NCI-H2081 treated with DMSO at 0.1 percent for 48 hours (cell line): Measurements from ENCODE around the gene DCC.
A peak's percentile ranks its signal among the peaks of the same experiment; 100 is the strongest.

Experiments used
- DNase-seq: peaks from one replicate; lab custom pipeline; 2025; lab: John Stamatoyannopoulos, UW

The DCC gene

DNA sequence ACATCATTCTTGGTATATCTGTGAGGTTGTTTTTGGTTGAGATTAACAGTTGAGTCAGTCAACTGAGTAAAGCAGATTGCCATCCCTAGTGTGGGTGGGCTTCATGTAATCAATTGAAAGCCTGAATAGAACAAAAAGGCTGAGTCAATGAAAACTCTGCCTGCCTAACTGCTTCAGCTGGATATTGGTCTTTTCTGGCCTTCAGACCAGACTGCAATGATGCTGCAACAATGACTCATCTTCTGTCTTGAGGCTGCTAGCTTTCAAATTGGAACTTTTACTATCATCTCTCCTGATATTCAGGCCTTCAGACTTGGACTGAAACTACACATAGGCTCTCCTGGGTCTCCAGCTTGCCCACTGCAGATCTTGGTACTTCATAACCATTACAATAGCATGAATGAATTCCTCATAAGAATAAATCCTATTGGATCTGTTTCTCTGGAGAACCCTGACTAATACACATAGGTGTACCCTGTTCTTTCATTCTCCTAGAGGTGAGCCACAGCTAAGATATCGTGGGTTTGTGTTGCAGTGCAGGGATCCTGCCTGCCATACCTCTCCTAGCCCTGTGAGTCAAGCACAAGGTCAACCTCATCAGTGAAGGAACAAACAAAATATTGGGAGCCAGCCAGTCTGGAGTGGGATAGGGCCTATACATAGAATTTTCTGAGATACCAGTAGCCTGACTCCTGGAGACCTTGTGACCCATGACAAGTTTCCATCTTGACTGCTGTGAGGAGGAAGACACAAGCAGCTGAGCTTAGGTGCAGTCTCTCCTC is 473.8 kb downstream of the DCC start:
- DNase-seq = no peak

GRCh38 chr18:52815651-52816050 is 475.7 kb downstream of the DCC start:
- no peak for DNase-seq

DNA sequence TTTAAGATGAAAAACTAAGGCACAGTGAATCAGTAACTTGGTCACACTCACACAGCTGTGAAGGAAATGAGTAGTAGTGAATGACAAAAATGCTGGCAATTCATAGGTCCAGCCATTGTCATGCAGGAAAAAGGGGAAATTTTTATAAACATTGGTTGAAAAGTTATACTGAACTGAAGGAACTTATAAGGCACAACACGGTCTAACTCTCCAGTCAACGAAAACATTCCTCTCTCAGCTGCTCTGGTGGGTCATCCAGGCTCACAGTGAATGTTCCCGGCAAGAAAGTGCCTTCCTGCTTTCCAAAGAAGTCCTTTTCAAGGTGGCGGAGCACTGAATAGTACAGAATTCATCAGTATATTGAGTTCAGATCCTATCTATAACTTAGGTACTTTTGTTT is 476.1 kb downstream of the DCC start:
- no peak for DNase-seq

DNA sequence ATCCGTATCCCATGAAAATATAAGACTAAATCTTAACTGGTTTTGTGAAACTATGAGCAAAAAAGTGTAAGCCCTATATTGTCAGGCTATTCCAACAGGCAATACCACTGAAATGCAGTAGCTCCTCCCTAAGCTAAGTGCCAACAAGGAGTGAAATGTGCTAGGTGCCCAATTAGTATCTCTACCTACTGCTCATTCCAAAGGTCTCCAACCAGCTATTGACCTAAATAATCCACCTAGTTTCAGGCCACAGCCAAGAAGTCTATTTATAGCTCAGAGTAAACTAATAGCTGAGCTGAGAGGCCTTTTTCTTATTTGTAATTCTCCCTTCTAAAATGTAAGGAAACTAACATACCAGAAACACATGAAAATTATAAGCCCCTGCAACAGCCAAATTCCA is 482.2 kb downstream of the DCC start:
- no peak for DNase-seq

DNA sequence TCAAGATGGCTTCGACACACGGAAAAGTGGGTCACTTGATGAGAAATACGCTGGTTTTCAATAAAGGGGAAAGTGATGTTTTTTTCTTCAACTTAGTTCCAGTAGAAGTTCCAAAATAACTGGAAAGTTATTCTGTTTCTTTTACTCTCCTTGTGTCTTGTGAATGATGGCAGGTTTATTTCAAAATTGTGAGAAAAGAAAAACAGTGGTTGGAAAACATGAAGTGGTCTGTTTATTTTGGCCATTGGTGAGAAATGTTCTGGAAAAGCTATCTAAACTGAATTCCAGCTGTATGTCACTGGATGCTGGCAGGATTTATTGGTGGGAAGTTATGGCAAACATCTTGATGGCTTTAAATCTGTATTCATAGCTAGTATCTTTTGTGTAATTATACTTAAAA is 484.1 kb downstream of the DCC start:
- no peak for DNase-seq

DNA sequence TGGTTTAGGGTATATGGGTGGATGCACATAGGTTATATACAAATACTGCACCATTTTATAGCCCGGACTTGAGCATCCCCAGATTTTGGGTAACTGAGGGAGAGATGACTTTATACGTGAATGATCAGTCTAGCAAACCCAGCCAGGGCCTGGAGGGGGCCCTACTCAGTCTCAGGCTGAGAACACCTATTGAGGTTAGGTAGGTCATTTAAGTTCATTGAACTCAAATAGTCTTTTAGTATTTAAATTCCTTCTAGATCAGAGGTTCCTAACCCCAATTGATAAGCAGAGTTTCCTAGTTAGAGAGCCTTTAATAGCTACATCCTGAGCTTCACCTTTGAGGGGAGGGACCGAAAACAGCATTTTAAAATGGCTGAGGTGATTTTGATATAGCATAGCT is 487.0 kb downstream of the DCC start:
- DNase-seq = no peak

- DNase-seq = no peak
These were observed 489.3 kb downstream of the DCC start for GRCh38 chr18:52829320-52829719.

DNA sequence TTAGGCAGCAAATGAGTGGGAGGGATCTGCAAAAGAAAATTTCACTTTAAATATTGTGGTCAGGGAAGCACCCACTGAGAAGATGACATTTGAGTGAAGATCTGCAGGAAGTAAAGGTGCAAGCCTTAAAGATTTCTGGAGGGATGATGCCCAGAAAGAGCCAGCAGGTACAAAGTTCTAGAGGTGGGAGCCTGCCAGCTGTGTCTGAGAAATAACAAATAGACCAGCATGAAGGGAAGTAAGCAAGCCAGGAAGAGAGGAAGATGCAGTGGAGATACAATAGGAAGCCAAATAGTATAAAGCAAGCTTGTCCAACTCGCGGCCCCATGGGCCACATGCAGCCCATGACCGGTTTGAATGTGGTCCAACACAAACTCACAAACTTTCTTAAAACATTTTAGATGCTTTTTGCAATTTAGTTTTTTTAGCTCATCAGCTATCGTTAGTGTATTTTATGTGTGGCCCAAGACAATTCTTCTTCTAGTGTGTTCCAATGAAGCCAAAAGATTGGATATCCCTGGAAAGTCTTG is 489.9 kb downstream of the DCC start:
- DNase-seq = no peak

GRCh38 chr18:52844323-52844722 is 504.3 kb downstream of the DCC start:
- no peak for DNase-seq

DNA sequence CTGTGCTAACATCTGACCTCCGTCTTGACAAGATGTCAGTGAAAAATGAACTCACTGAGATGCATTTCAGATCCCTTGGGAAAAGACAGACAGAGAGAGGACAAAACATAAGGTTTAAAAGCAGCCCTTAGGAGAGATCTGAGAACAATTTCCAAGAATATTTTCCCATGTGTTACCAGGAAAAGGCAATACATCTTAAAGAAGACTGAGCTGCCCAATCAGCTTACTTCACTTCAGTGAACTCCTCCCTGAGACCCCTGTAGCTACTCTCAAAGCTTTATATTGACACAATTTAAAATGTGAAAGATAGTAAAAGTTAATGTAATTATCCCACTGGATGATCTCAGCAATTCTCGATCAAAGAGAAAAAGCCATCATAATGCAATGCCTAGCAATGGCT is 505.0 kb downstream of the DCC start:
- no peak for DNase-seq

DNA sequence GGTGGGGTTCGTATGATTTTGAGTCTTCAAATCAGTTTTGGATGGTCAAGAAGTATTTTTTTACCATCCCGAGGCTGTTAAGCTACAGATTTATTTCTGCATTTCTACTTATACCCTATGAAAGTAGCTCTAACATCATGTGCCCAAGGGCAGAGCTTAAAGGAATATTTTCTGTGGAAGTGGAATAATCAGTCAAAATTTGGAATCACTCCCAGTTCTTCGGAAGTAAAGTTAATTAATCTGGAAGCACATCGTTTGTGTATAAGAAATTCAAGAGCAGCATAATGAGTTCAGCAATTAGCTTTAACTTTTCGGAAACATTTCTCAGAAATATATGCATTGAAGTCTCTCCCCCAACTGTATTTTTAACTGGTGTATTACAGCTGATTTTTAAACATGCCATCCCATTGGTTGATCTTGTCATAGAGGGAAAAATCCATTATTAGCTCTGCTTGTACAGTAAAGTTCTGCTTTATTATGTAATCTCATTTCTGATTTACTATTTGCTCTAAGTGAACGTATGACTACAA is 510.1 kb downstream of the DCC start:
- DNase-seq = no peak

DNA sequence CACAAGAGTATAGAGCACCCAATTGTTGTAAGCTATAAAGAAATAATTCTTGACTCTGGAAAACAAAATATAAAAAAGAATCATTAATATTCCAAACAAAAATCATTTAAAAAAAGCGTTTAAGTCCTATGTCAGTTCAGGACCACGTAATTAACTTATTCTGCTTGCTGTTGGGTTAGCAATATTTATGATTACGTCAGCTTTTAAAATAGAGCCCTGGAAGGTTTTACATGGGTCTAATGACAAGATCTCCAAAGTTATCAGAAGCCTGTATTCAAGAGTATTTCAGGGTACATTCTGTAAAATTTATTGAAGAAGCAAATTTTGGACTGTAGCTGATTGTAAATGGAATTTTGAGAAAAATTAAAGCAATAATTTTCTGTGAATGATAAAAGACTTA is 521.6 kb downstream of the DCC start:
- DNase-seq = no peak

GRCh38 chr18:52869349-52869923 is 529.4 kb downstream of the DCC start:
- no peak for DNase-seq

DNA sequence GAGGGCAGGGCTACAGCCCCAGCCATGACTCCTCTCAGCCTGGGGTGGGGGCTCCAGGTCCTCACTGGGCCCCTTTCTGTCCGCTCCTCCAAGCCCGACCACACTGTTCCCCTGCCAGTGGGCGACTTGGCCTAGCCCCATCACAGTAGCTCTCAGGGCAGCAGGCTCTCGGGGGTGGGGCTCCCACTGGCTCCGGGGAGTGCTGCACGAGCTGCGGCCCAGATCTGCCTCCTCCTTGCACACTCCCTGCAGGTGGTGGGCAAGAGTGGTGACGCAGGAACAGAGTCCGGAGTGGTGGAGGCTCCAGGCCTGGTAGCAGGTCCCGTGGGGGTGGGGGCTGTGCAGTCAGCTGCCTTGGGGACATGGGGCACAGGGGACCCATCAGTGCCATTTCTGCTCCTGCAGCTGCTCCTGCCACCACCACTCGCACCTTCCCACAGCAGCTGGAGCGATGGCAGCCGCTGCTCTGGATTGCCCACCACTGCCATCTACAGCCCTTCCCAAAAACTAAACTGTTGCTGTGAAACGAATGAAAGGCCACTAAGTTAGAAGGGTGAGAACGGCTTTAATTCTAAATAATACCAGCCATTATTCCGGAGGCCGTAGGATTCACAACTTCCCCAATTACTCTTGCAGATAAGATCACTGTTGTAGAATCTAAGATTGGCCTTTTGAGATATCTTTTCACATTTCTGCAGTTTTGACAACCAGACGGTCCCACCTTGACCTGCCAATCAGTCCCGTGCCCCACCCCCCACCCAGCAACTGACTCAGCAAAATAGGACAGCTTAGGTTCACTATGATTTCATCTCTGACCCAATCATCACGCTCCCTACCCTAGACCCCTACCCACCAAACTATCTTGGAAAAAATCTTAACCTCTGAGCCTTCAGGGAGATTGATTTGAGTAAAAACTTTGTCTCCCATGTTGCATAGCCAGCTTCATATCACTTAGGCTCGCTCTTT is 530.2 kb downstream of the DCC start:
- no peak for DNase-seq

GRCh38 chr18:52874774-52875173 is 534.8 kb downstream of the DCC start:
- no peak for DNase-seq

- DNase-seq = no peak
These were observed 535.7 kb downstream of the DCC start for GRCh38 chr18:52875725-52876124.

GRCh38 chr18:52888014-52888413 is 548.0 kb downstream of the DCC start:
- peak; percentile 63 for DNase-seq

DNA sequence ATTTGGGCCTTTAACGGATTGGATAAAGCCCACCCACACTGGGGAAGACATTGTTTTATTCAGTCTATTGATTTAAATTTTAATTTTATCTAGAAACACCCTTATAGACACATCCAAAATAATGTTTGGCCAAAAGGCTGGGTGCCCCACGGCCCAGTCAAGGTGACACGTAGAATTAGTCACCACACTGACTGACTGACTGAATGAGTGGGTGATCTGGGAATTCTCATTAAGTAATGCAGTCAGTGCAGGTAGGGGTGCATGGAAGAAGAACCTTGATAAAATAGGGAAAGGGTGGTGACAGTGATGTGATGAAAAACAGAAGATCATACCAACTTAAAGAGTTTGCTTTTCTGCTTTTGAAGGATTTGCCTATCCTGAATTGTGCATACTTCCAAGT is 554.8 kb downstream of the DCC start:
- DNase-seq = no peak

DNA sequence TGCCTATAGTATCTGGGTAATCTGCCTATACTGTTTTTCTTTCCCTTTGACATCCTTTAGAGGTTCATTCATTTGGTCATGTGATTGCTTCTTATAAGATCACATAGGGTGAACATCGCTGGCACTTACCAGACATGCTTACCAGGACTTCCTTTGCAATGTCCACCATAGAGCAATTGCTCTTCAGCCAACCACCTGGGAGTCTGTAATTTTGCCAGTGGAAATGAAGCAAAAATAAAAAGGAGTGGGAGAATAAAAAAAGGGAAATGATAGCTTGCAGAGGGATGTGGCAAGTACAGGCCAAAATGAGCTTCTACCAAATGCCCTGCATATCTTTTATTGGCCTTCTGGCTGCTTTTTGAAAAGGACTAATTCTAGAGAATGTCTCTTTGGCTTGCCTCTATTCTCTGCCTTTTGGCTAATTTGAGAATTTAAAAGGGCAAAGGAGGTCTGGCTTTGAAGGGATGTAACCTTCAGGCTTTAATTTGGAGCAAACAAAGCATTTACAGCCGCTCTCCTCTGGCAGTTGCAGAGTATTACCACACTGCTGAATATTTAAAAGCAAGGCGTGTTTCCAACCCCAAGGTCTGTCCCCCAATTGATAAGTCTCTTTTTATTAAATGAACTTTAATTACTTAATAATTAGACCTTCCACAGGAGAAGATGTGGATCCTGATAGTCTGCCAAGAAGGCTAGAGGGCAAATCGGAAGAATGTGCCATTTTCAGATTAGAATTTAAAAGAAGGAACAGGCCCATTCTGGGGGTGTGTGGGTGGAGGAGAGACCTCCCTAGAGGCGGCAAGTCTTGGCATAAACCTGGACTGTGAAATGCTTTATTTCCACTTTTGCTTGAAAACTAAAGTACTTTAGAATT is 557.9 kb downstream of the DCC start:
- DNase-seq = no peak

- DNase-seq = no peak
These were observed 558.6 kb downstream of the DCC start for GRCh38 chr18:52898485-52899058.

DNA sequence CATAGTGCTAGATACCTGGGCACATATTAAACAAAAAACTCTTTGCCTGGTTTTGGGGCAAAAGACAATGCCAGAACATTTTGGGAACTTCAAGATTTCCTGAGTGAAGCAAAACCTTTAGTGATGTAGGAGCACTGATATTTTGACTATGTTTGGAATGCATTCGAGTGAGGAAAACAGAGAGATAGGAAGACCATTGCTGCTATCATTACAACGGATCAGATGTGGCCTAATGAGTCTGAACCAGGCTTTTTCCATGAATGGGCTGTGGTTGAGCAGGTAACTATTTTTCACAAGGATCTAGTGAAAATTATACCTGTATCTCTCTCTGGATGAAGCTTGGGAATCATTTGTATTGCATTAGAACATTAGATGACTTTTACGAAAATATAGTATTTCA is 562.2 kb downstream of the DCC start:
- DNase-seq = no peak
